Activated naive CD8-positive, alpha-beta T cell treated with anti-CD3 and anti-CD28 coated beads, Interleukin-2, amount 50 U/mL, for 16 hours (primary cell): Measurements from ENCODE around the gene DIDO1.

ENCODE experiments used
- DNase-seq: peaks from one replicate; pipeline ENCODE4 v3.0.0-alpha.2; 2020; ENCODE audit warnings: low read depth, low spot score

Gene DIDO1

DNA sequence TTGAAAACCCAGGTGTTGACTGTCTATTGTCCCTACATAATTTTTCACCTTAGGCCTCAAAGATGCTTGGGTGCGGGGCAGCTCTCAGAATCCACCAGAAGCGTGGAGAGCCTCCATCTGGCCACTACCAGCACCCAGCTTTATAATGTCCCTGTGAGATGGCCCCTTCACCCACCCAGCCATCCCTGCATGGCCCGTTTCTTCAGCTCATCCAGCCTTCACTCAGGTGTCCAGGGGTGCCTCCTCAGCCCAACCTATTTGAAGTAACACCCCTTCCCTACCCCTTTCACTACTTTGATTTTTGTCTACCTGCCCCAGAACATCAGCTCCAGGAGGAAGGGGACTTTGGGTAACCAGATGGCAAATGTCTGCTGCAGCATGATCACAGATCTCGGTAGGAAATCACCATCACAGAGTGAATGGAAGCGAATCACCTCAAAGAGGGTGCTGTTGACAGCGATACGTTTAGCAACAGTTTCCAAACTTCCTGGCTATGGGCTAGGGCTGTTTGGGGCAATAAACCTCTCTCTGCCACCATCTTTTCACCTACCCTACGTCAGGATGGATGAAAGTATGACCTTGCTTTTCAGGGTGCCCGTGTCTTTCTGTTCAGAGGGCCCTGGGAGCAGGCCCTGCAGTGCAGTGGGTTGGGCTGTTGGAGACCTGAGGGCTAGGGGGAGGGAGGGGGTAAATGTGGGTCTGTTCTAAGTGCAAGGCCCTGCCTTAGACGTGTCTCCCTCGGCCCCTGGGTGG is 25.0 kb upstream of the DIDO1 start:
- no peak for DNase-seq

DNA sequence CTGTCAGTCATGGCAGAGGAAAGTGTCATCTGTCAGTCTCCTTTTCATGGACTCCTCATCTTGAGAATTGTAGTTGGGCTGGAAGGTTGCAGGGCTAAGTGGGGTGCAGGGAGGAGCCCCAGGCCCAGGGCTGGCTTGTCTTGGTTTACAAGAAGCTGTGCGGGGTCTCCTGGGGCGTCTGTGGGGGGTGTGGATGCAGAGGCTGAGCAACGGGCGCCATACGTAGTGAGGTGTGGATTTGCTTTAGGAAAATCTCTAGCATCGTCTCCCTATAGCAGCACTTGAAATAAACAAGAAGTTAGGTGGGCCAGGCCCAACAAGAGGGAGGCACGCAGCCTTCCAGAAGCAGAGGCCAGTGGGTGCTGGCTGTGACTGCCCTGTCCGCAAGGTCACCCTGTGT is 24.4 kb upstream of the DIDO1 start:
- DNase-seq = no peak

DNA sequence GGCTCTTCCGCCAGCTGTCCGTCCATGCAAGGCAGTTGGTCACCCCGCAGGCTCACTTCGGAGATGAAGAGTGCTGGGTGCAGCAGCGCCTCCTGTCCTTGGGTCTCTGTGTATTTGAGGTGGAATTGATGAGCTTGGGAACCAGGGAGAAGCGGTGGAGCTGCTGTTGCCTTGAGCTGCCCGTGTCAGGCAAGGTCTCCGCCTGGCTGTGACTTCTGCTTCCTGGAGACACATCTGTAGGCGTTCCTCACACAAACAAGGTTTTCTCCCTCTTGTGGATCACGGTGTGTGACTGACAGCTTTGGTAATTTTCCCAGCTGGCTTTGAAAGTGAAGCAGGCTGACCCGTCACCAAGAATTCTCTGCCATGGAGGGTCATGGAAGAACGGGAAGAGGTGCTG is 23.7 kb upstream of the DIDO1 start:
- DNase-seq = no peak

DNA sequence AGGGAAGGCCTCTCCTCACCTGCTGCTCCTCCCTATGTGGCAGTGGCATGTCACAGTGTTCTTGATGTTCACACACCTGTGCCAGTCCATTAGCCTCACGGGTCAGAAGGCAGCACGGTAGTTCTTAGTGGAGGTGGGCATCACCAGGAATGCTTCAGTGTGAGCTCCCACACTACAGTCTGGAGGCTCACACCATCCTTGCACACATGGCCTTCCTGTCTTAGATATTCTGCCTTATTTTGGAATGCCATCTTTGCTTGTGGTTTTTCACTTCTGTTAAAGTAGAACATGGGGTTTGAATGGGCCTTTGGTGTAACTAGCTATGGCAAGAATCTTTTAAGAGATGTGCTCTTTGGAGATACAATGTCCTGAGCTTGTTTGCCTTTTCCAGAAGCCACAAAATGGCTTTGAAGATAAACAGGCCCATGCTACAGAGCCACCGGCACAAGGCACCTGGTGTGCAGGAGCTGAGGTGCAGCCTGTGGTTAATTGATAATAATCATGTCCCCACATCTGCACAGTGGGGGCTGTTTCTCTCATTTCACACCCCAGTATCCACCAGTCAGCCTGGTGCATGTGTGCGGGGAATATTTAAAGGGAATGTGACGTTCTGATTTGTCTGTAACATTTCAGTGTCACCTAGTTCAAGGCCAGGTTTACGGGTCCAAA is 23.0 kb upstream of the DIDO1 start:
- DNase-seq = no peak

DNA sequence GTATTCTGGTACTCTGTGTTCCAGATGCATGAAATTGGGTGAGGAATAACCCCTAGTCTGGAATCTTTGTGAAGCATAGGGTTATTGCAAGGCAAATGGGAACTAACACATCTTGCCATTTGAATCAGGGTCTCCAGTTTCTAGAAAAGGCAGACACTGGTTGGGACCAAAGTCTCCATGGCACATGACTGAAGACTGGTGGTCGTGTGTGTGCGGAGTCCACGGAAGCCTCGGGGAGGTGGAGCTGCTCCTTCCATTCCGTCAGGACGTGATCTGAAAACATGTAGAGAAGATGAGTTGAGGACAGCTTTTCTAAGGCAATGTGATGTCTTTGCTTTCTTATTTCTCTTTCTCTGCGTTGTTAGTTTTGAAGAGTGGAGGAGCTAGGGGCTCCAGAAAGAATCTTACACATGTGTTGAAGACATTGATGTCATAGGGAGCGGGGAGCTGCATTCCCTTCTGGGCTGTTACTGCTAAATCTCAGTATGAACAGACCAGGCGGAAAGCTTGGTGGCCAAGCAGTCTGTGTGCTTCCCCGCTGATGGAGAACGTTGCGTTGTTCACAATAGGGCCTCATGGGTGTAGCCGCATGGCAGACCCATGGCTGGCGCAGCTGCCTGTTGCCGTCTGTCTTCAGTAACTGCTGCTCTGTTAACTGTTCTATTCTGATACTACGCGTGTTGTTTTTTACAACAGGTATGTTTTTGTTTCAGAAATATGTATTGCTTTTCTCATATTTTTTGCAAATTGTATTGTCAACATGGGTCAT is 21.4 kb upstream of the DIDO1 start:
- no peak for DNase-seq

DNA sequence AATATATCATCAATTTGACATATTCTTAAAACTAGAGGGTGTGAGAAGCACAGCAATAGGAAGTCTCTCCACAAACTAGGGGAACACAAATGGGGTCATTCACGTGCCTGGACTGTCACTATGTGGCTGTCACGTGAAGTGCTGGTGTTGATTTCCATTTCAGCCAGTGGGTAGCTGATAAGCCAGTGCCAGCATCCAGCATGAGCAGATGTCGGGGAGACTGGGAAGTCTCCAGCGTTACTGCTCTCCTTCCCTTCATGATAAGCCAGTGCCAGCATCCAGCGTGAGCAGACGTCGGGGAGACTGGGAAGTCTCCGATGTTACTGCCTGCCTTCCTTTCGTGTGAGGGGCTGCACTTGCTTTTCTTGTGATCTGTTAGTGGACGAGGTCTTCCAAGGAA is 20.6 kb upstream of the DIDO1 start:
- DNase-seq = no peak

DNA sequence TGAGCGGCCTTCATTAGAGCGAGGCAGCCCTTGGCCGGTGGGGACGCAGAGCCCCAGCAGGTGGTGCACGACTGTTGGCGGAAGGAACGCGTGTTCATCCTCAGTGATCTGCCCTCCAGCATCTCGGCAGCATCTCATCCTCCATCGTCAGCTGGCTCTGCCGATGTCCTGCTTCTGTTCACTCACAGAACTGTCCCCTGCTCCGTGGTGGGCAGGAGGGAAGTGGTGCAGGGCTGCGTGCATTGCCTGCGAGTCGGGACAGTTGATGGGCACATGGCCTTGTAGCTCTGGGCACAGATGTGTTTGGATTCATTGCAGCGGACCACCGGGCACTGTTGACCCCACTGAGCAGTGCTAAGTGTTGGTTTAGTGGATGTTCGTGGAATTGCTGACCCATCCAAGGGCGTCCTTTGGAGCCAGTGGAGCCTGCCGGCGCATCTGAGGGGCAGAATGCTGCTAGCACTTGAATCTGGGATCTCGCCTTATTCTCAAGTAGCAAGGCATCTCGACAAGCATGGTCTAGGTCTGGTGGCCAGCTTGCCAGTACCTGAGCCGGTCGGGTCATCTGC is 19.6 kb upstream of the DIDO1 start:
- DNase-seq = no peak

DNA sequence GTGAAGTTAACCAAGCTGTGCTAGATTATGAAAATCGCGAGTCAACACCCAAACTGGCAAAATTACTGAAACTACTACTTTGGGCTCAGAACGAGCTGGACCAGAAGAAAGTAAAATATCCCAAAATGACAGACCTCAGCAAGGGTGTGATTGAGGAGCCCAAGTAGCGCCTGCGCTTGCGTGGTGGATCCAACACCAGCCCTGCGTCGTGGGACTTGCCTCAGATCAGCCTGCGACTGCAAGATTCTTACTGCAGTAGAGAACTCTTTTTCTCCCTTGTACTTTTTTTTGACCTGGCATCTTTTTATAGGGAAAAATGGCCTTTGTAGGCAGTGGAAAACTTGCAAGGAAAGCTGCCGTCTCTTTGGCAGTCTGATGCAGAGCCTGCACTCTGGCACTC is 18.4 kb upstream of the DIDO1 start:
- DNase-seq = no peak

DNA sequence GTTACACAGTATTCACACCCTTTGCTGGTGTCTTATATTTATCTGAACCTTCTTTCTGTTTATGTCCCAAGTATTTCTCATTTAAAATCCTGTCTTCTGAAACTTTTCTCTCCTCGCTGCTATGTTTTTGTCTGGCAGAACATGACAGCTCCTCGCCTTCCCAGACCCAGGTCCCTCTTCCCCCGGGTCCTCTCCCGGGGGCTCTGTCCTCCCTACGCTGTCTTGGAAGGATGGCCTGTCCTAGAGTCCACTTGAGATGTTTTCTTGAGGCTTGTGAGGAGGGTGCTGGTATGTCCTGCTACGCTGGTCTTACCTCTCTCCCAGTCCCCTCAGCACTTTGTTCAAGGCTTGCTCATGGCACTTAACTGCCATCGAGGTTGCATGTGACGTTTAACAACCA is 17.9 kb upstream of the DIDO1 start:
- no peak for DNase-seq

DNA sequence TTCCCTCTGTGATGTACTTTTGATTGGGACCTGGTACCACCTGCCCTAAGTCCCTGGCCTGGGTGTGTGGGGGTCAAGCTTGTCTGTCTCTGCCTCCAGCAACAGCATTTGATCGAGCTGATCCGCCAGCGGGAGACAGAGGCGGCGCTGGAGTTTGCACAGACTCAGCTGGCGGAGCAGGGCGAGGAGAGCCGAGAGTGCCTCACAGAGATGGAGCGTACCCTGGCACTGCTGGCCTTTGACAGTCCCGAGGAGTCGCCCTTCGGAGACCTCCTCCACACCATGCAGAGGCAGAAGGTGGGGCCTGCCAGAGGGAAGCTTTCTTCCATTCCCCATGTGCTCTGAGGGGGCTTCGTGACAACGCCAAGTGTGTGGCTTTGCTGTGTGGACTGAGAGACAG is 17.1 kb upstream of the DIDO1 start:
- DNase-seq = no peak

DNA sequence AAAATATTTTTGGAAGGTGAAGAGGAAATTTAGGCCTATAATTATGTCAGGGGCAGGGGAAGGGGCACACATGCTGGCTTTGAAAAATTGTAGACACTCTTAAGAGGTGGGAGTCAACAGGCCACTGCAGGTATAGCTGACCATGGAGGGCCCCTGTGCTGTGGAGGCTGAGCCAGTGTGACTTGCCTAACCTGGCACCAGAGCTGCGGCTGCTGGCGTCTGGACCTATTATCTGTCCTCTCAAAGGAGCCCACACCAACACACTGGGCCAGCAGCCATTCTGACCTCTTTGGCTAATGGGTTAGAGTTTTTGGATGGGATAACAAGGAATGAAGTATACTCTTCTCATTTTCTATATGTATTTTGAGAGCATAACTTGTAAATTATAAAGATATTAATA is 16.2 kb upstream of the DIDO1 start:
- no peak for DNase-seq

DNA sequence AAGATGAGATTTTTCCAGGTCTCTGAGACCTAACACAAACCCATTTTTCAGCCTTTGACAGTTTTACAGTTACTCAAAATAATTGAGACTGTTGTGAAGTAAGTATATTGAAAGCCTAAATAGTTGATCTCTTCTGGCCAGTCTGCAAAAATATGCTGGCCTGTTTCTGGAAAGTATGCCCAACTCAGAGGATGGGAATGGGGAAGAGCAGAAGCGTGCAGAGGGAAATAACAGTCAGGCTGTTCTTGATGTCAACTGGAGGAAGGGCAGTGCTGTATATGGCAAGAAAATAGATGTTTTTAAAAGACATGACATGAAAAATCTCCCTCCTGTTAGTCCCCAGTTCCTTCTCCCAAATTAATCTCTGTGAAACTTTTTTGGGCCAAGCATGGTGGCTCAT is 15.5 kb upstream of the DIDO1 start:
- DNase-seq = no peak

DNA sequence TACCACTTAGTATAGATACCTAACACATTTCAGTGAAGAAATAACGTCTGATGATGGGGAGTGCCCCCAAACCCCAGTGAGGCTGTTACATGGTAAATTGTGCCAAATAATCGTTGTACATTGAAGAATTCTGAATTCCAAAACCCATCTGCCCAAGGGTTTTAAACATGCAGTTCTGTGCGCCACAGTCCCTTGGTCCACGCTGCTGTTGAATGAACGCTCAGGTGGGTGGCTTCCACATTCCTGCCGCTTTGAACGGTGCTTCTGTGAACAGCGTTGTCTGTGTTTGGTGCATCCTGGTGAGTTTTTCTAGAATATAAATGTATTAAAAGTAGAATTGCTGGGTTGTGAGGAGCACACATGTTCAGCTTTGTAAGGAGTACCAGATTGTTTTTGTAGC is 14.6 kb upstream of the DIDO1 start:
- DNase-seq = no peak

DNA sequence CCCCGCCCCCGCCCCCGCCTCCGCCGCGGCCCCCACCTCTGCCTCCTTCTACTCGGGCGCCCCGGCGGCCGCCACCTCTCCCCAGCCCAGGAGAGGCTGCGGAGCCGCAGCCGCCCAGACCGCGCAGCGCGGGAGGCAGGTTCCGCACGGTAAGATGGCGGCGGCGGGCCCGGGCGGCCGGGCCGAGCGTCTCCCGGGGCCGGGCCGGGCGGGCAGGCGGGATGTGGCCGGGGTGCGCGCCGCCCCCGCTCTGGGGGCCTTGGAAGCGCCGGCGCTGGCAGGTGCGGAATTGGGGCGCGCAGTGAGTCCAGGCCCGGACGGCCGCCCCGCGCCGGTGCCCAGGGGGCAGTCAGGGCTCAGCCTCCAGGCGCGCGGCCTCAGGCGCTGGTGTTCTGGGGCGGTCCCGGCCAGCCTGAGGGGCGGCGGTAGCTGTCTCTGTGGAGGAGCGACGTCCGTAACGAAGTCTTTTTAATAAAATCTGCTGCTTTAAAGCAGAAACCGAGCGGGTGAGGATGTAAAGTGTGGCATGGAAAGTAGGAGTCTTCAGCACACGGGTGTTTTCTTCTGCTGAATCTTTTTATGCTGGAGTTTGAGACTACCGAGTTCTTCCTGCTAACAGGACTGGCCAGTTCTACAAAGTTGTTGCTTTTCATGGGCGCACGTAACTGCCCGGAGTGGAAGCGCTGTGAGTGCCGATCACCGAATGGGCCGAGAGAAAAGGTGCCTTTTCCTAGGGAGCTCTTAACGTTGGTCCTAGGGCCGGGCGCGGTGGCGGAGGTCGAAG is 12.0 kb upstream of the DIDO1 start, which contains the start of gene GID8:
GID8 (plus strand) TSS at position 43 of the 784 bp plus-strand sequence. CDS start 3,356 bp downstream, outside the sequence.
- no peak for DNase-seq

DNA sequence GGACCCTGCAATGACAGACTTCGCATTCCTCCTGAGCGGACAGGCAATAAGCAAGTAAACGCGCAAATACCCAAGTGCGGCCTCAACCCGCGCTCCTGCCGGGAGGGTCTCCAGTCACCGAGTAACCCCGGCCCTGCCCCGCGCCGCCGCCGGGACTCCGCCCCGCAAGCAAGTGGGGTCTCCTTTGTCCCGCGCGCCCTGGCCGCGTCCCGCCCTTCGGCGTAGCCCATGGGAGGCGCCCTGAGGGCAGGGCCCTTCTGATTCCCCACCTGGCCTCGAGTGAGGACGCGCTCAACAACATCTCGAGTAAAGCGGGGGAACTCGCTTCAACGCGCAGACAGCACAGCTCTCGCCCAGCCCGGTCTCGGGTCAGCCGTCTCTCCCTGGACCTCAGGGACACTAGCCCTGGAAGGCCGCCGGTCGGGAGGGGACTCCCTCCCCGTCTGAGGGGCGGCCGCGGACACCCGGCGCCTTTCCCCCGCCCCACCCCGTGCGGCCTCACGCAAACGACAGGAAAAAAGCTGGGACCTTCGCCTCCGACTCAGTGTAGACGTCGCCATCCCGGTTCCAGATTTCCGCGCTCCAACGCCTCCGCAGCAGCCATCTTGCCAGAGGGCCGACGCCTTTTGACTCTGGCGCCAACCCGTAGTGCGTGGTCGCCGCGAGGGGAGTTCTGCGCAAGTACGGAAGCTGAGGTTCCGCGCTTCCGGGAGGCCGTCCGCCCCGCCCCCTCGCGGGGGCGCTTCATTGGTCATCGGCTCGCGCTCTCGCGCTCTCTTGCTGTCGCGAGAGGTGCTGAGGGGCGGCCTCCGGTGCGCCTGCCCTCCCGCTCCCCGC is 11.2 kb upstream of the DIDO1 start:
- peak; percentile 92 for DNase-seq

DNA sequence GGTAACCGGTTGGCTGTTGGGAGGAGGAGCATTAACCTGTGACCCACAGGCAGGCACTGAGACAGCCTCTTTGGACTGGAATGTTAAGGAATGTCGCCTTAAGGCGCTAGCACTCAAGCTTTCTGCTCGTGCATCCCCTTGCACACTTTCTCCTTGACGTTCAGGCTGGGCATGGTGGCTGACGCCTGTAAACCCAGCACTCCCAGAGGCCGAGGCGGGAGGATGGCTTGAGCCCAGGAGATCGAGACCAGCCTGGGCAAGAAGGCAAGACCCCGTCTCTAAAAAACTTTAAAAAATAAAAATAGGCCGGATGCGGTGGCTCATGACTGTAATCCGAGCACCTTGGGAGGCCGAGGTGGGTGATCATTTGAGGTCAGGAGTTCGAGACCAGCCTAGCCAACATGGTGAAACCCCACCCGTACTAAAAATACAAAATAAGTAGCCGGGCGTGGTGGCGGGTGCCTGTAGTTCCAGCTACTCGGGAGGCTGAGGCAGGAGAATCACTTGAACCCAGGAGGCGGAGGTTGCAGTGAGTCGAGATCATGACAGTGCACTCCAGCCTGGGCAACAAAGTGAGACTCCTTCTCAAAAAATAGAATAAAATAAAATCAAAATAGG is 9.8 kb upstream of the DIDO1 start:
- DNase-seq = no peak

DNA sequence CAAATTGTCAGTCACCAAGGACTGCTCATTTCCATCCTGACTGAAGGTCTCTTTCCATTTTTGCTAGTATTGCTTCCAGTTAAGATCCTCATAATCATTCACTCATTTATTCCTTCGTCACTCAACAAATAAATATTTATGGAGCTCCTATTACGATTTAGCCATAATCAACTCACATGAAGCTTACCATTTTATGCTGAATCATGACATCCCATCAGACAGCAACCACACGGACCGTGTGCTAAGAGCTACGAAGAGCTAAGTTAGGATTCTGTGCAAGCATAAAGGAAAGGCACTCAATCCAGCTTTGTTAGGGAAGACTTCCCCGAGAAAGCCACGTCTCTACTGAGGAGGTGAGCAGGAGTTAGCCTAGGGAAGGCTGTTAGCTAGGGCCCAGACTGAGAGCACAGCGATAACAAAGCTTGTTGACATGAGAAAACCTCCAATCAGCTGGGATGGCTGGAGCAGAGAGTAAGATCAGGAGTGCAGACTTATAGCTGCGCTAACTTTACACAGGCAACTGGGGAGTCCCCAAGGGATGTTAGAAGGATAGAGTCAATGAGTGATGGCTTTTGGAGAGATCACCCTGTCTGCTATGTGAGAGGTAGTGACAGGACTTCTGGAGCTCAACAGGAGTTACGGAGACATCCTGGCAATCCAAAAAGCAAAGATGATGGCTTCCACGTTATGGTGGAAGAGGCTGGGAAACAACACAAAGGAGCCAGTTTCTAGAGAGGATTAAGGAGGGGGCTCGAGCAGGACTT is 9.1 kb upstream of the DIDO1 start:
- no peak for DNase-seq

DNA sequence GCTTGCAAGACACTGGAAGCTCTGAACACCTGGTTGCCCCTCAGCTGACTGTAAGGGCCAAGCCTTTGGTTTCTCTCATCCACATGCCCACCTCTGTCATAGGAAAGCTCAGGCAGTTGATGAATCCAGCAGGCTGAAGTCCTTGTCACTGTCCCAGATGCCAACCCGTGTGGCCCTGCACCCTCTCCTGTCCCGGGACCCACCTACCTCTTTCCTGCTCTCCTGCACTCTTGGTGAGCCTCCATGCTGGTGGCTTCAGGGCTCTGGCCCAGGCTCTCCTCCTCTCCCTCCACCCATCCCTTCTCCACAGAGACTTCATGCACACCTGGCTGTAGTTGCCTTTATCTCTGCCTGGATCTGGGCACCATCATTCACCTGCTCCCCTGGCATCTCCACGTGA is 7.7 kb upstream of the DIDO1 start:
- DNase-seq = no peak

DNA sequence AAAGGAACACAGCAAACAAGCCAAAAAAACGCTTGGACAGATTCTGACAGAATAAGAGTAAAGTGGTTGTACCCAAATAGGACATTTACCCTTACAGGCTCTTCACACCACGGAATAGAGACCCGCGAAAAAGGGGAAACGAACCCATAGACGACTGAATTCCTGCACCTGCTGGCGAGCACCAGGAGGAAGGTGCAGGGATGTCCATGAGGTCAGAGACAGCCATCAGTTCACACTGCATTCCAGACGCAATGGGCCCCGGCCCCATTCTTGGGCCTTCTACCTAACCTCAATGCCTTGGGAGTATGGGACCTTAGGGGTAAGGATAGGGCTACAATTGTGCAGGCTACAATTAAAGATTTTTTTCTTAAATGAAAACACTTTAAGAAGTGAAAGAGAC is 5.2 kb upstream of the DIDO1 start:
- DNase-seq = no peak
